ENCODE measurements around the gene ADPRH. TPM values are rescaled to one million over a fixed set of nuclear protein-coding genes. Genes with fewer than 3 reads are reported as not detected.

ADPRH gene
- total and polyA plus RNA-seq, 10 of the 15 experiments (the other 5 are each of a cell fraction or from before 2014, with no cell fraction given): 2.3 to 32.6 (median 19.0) TPM

GRCh38 chr3:119588112-119588511, 8.8 kb downstream of the ADPRH start (continued):
- TF ChIP-seq PAX5 (IDR thresholded peaks at IDR 0.05; ENCODE audit: borderline replicate concordance, low read depth, low read length) (no peak), KAT2A (conservative IDR thresholded peaks at IDR 0.05; ENCODE audit: control insufficient read depth, low read depth, low read length) (no peak), MAX (IDR thresholded peaks at IDR 0.05; ENCODE audit: low read depth, low read length) (no peak), PBX3 (IDR thresholded peaks at IDR 0.05; ENCODE audit: insufficient replicate concordance, low read depth, low read length) (no peak), TCF3 (IDR thresholded peaks at IDR 0.05; ENCODE audit: borderline replicate concordance, insufficient read depth, low read depth, low read length) (no peak), RCOR1 (conservative IDR thresholded peaks at IDR 0.05; ENCODE audit: low read depth, low read length) (no peak), HDAC2 (IDR thresholded peaks at IDR 0.05) (no peak), ATF3 (IDR thresholded peaks at IDR 0.05; ENCODE audit: borderline replicate concordance, extremely low read depth, low read depth, low read length) (no peak), FOXM1 (IDR thresholded peaks at IDR 0.05; ENCODE audit: low read depth, low read length) (peak; percentile 21; the same call in 1 of the 2 replicates), CBX3 (IDR thresholded peaks at IDR 0.05; ENCODE audit: borderline replicate concordance, low read depth) (no peak), ZZZ3 (IDR thresholded peaks at IDR 0.05; ENCODE audit: control insufficient read depth, insufficient read length, low read depth) (no peak), EP300 (IDR thresholded peaks at IDR 0.05; ENCODE audit: borderline replicate concordance in 1 of 2, control insufficient read depth in 1 of 2, low read depth in 2 of 2, low read length in 2 of 2) (0 out of 4 replicates have a peak, but pooled peaks of 1 of the 2 experiments have one; percentile 45), TBL1XR1 (IDR thresholded peaks at IDR 0.05; ENCODE audit: low read depth, low read length) (0 out of 2 replicates have a peak, but pooled peaks have one; percentile 22), SUPT20H (IDR thresholded peaks at IDR 0.05; ENCODE audit: borderline replicate concordance, control insufficient read depth, low read depth, low read length) (no peak), YBX1 (IDR thresholded peaks at IDR 0.05) (no peak), JUNB (IDR thresholded peaks at IDR 0.05) (no peak), IRF3 (IDR thresholded peaks at IDR 0.05) (no peak), ZBTB40 (IDR thresholded peaks at IDR 0.05; ENCODE audit: borderline replicate concordance) (no peak)
